ENCODE data around the gene SNTB2. TPM values are rescaled to one million over a fixed set of nuclear protein-coding genes. Genes with fewer than 3 reads are reported as not detected.
A peak's percentile ranks its signal among the peaks of the same experiment; 100 is the strongest.

Gene SNTB2
- total and polyA plus RNA-seq, 2 of the 13 experiments (the other 11 are each of a cell fraction or from before 2014, with no cell fraction given): 11.5 to 19.2 TPM

DNA sequence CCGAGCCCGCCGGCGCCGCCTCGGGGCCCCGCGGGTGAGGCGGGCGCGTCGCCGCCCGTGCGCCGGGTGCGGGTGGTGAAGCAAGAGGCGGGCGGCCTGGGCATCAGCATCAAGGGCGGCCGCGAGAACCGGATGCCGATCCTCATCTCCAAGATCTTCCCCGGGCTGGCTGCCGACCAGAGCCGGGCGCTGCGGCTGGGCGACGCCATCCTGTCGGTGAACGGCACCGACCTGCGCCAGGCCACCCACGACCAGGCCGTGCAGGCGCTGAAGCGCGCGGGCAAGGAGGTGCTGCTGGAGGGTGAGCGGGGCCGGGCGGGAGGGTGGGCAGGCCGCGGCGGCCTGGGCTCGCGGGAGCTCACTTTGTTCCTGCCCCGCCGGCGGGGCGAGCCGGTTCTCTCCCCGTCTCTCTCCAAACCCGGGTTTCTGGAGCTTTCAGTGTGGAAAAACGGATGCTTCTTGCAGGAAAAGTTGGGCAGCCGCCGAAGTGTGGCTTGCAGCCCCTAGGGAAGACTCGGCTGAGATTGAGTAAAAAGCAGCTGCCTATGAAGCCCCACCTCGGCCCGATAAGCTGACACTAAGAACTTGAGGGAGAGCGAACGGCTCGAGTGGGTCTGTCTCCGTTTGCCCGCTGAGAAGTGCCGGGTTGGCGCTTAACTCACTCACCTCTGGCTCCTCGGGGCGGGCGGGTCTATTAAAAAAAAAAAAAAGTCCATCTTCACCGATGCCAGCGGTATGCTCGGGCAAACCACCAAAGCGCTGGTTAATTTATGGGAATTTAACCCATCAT, 677 bp downstream of the SNTB2 start (continued):
- TF ChIP-seq, protein P1, sequence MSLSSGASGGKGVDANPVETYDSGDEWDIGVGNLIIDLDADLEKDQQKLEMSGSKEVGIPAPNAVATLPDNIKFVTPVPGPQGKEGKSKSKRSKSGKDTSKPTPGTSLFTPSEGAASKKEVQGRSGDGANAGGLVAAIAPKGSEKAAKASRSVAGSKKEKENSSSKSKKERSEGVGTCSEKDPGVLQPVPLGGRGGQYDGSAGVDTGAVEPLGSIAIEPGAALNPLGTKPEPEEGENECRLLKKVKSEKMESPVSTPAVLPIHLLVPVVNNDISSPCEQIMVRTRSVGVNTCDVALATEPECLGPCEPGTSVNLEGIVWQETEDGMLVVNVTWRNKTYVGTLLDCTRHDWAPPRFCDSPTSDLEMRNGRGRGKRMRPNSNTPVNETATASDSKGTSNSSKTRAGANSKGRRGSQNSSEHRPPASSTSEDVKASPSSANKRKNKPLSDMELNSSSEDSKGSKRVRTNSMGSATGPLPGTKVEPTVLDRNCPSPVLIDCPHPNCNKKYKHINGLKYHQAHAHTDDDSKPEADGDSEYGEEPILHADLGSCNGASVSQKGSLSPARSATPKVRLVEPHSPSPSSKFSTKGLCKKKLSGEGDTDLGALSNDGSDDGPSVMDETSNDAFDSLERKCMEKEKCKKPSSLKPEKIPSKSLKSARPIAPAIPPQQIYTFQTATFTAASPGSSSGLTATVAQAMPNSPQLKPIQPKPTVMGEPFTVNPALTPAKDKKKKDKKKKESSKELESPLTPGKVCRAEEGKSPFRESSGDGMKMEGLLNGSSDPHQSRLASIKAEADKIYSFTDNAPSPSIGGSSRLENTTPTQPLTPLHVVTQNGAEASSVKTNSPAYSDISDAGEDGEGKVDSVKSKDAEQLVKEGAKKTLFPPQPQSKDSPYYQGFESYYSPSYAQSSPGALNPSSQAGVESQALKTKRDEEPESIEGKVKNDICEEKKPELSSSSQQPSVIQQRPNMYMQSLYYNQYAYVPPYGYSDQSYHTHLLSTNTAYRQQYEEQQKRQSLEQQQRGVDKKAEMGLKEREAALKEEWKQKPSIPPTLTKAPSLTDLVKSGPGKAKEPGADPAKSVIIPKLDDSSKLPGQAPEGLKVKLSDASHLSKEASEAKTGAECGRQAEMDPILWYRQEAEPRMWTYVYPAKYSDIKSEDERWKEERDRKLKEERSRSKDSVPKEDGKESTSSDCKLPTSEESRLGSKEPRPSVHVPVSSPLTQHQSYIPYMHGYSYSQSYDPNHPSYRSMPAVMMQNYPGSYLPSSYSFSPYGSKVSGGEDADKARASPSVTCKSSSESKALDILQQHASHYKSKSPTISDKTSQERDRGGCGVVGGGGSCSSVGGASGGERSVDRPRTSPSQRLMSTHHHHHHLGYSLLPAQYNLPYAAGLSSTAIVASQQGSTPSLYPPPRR (CRISPR knock-in tag; IDR thresholded peaks at IDR 0.05; ENCODE audit: borderline replicate concordance): no peak
- TF ChIP-seq BHLHE40 (IDR thresholded peaks at IDR 0.05; ENCODE audit: low read length): peak; percentile 20; the same call in 1 of the 2 replicates
- 0 out of 2 replicates have a peak, but pooled peaks have one; percentile 9 for TF ChIP-seq MIER3 (CRISPR knock-in tag; IDR thresholded peaks at IDR 0.05; ENCODE audit: borderline replicate concordance)
- TF ChIP-seq, protein P2, sequence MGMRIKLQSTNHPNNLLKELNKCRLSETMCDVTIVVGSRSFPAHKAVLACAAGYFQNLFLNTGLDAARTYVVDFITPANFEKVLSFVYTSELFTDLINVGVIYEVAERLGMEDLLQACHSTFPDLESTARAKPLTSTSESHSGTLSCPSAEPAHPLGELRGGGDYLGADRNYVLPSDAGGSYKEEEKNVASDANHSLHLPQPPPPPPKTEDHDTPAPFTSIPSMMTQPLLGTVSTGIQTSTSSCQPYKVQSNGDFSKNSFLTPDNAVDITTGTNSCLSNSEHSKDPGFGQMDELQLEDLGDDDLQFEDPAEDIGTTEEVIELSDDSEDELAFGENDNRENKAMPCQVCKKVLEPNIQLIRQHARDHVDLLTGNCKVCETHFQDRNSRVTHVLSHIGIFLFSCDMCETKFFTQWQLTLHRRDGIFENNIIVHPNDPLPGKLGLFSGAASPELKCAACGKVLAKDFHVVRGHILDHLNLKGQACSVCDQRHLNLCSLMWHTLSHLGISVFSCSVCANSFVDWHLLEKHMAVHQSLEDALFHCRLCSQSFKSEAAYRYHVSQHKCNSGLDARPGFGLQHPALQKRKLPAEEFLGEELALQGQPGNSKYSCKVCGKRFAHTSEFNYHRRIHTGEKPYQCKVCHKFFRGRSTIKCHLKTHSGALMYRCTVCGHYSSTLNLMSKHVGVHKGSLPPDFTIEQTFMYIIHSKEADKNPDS (CRISPR knock-in tag; IDR thresholded peaks at IDR 0.05): 0 out of 2 replicates have a peak, but pooled peaks have one; percentile 10
- peak; percentile 24; the same call in 1 of the 2 replicates for TF ChIP-seq MTF2 (CRISPR knock-in tag; IDR thresholded peaks at IDR 0.05; ENCODE audit: borderline replicate concordance)
- TF ChIP-seq ZNF431 (CRISPR knock-in tag; IDR thresholded peaks at IDR 0.05; ENCODE audit: borderline replicate concordance, low read depth): 0 out of 2 replicates have a peak, but pooled peaks have one; percentile 10
- no peak for TF ChIP-seq JUN (CRISPR knock-in tag; IDR thresholded peaks at IDR 0.05)
- no peak for TF ChIP-seq RBFOX2 (IDR thresholded peaks at IDR 0.05; ENCODE audit: low read depth, low read length)
- peak; percentile 75 for TF ChIP-seq ZFX (CRISPR knock-in tag; IDR thresholded peaks at IDR 0.05; ENCODE audit: low read depth)
- TF ChIP-seq, protein P3, sequence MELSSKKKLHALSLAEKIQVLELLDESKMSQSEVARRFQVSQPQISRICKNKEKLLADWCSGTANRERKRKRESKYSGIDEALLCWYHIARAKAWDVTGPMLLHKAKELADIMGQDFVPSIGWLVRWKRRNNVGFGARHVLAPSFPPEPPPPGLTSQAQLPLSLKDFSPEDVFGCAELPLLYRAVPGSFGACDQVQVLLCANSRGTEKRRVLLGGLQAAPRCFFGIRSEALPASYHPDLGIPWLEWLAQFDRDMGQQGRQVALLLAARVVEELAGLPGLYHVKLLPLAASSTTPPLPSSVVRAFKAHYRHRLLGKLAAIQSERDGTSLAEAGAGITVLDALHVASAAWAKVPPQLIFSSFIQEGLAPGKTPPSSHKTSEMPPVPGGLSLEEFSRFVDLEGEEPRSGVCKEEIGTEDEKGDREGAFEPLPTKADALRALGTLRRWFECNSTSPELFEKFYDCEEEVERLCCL (CRISPR knock-in tag; IDR thresholded peaks at IDR 0.05; ENCODE audit: borderline replicate concordance): no peak
- TF ChIP-seq, protein P4, sequence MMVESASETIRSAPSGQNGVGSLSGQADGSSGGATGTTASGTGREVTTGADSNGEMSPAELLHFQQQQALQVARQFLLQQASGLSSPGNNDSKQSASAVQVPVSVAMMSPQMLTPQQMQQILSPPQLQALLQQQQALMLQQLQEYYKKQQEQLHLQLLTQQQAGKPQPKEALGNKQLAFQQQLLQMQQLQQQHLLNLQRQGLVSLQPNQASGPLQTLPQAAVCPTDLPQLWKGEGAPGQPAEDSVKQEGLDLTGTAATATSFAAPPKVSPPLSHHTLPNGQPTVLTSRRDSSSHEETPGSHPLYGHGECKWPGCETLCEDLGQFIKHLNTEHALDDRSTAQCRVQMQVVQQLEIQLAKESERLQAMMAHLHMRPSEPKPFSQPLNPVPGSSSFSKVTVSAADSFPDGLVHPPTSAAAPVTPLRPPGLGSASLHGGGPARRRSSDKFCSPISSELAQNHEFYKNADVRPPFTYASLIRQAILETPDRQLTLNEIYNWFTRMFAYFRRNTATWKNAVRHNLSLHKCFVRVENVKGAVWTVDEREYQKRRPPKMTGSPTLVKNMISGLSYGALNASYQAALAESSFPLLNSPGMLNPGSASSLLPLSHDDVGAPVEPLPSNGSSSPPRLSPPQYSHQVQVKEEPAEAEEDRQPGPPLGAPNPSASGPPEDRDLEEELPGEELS (CRISPR knock-in tag; IDR thresholded peaks at IDR 0.05): no peak
- no peak for TF ChIP-seq SAFB2 (CRISPR knock-in tag; IDR thresholded peaks at IDR 0.05; ENCODE audit: borderline replicate concordance, low read depth)
- TF ChIP-seq NFKB2 (CRISPR knock-in tag; IDR thresholded peaks at IDR 0.05; ENCODE audit: borderline replicate concordance): no peak; the same call in 1 of the 2 replicates
- TF ChIP-seq FOXM1 (CRISPR knock-in tag; IDR thresholded peaks at IDR 0.05): no peak
- TF ChIP-seq, protein P5, sequence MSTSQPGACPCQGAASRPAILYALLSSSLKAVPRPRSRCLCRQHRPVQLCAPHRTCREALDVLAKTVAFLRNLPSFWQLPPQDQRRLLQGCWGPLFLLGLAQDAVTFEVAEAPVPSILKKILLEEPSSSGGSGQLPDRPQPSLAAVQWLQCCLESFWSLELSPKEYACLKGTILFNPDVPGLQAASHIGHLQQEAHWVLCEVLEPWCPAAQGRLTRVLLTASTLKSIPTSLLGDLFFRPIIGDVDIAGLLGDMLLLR (CRISPR knock-in tag; IDR thresholded peaks at IDR 0.05): no peak
- TF ChIP-seq RORA (CRISPR knock-in tag; IDR thresholded peaks at IDR 0.05): no peak
- peak; percentile 52; the same call in 1 of the 2 replicates for TF ChIP-seq ZNF605 (CRISPR knock-in tag; IDR thresholded peaks at IDR 0.05)
